HEK293 (cell line): Measurements from ENCODE around the gene IGDCC3.

Source experiments
- CTCF ChIA-PET: fragments of 350-600 bp; formaldehyde crosslinking; extraction: SDS; loops from one replicate; lab custom pipeline; 2021; ENCODE audit warnings: antibody characterized with exemption; lab: Yijun Ruan, JAX
- POLR2A ChIA-PET: fragments of 300-600 bp; formaldehyde crosslinking; extraction: SDS; loops from one replicate; lab custom pipeline; 2020; ENCODE audit warnings: antibody characterized with exemption, inconsistent platforms; lab: Yijun Ruan, JAX
- H3K27ac ChIP-seq: fragments of 200-500 bp; sonication (Bioruptor generic); 2 replicates; pipeline ENCODE4 v1.5.1; 2014; ENCODE audit warnings: low read depth, low read length, control low read depth, inconsistent platforms; ENCODE audit errors: extremely low read depth
- H3K36me3 ChIP-seq, 2 experiments: fragments of 200-500 bp in 1 of 2; sonication (Bioruptor generic) in 1 of 2; 1 replicate in 1 of 2; 2 replicates in 1 of 2; pipeline ENCODE4 v1.5.1; 2014 to 2017; ENCODE audit warnings: inconsistent platforms in 2 of 2, low read length in 2 of 2; ENCODE audit not compliant: control insufficient read depth in 2 of 2, insufficient read depth in 1 of 2
- H3K4me1 ChIP-seq: fragments of 200-500 bp; sonication (Bioruptor generic); 2 replicates; pipeline ENCODE4 v1.5.1; 2014; ENCODE audit warnings: mild to moderate bottlenecking, low read length, inconsistent platforms; ENCODE audit not compliant: control insufficient read depth, insufficient read depth
- H3K4me3 ChIP-seq: 2 replicates; pipeline ENCODE4 v1.5.1; 2011; ENCODE audit warnings: low read depth, mild to moderate bottlenecking, control low read depth, low read length, moderate library complexity
- H3K9me3 ChIP-seq: fragments of 200-500 bp; sonication (Bioruptor generic); 2 replicates; pipeline ENCODE4 v1.5.1; 2014; ENCODE audit warnings: low read depth, low read length, inconsistent platforms; ENCODE audit not compliant: control insufficient read depth, insufficient read depth
- BCL6B ChIP-seq: fragments of 450-650 bp; formaldehyde crosslinking; IDR thresholded peaks from 2 replicates; pipeline ENCODE4 v1.5.1; 2017; ENCODE audit warnings: missing biosample characterization, missing genetic modification characterization
- EGR2 ChIP-seq: fragments of 450-650 bp; formaldehyde crosslinking; IDR thresholded peaks from 2 replicates; pipeline ENCODE4 v1.5.1; 2016; ENCODE audit warnings: low read depth, missing biosample characterization, missing genetic modification characterization
- GLI4 ChIP-seq: fragments of 450-650 bp; formaldehyde crosslinking; IDR thresholded peaks from 2 replicates; pipeline ENCODE4 v1.5.1; 2016; ENCODE audit warnings: missing biosample characterization, missing genetic modification characterization
- GLIS1 ChIP-seq: fragments of 450-650 bp; formaldehyde crosslinking; IDR thresholded peaks from 2 replicates; pipeline ENCODE4 v1.5.1; 2016; ENCODE audit warnings: missing biosample characterization, missing genetic modification characterization
- HOXC10 ChIP-seq: sonication (generic); formaldehyde crosslinking; IDR thresholded peaks from 2 replicates; pipeline ENCODE4 v1.8.1; 2023; ENCODE audit warnings: mild to moderate bottlenecking, missing genetic modification reagents
- HOXD13 ChIP-seq: sonication (generic); formaldehyde crosslinking; IDR thresholded peaks from 2 replicates; pipeline ENCODE4 v1.8.0; 2022; ENCODE audit warnings: missing genetic modification reagents, borderline replicate concordance
- KLF17 ChIP-seq: fragments of 450-650 bp; formaldehyde crosslinking; IDR thresholded peaks from 2 replicates; pipeline ENCODE4 v1.5.1; 2016; ENCODE audit warnings: missing biosample characterization, missing genetic modification characterization
- SCRT2 ChIP-seq: fragments of 450-650 bp; formaldehyde crosslinking; IDR thresholded peaks from 2 replicates; pipeline ENCODE4 v1.5.1; 2016; ENCODE audit warnings: missing biosample characterization, missing genetic modification characterization
- SP2 ChIP-seq: fragments of 450-650 bp; formaldehyde crosslinking; IDR thresholded peaks from 2 replicates; pipeline ENCODE4 v1.5.1; 2016; ENCODE audit warnings: missing biosample characterization, missing genetic modification characterization
- ZBTB17 ChIP-seq: fragments of 450-650 bp; formaldehyde crosslinking; IDR thresholded peaks from 2 replicates; pipeline ENCODE4 v1.5.1; 2016; ENCODE audit warnings: missing biosample characterization, missing genetic modification characterization
- ZFHX2 ChIP-seq: fragments of 450-650 bp; formaldehyde crosslinking; conservative IDR thresholded peaks from 2 replicates; pipeline ENCODE4 v1.5.1; 2016; ENCODE audit warnings: missing biosample characterization, missing genetic modification characterization
- ZFP37 ChIP-seq: fragments of 450-650 bp; formaldehyde crosslinking; IDR thresholded peaks from 2 replicates; pipeline ENCODE4 v1.5.1; 2016; ENCODE audit warnings: missing biosample characterization, missing genetic modification characterization
- ZIC2 ChIP-seq: fragments of 450-650 bp; formaldehyde crosslinking; IDR thresholded peaks from 2 replicates; pipeline ENCODE4 v1.5.1; 2016; ENCODE audit warnings: missing biosample characterization, missing genetic modification characterization
- ZNF132 ChIP-seq: fragments of 450-650 bp; formaldehyde crosslinking; IDR thresholded peaks from 2 replicates; pipeline ENCODE4 v1.5.1; 2017; ENCODE audit warnings: missing biosample characterization, missing genetic modification characterization, borderline replicate concordance
- ZNF398 ChIP-seq: fragments of 450-650 bp; formaldehyde crosslinking; IDR thresholded peaks from 2 replicates; pipeline ENCODE4 v1.5.1; 2017; ENCODE audit warnings: missing biosample characterization, missing genetic modification characterization
- ZNF426 ChIP-seq: fragments of 450-650 bp; formaldehyde crosslinking; IDR thresholded peaks from 2 replicates; pipeline ENCODE4 v1.5.1; 2017; ENCODE audit warnings: missing biosample characterization, missing genetic modification characterization, mild to moderate bottlenecking, inconsistent platforms, moderate library complexity
- ZNF600 ChIP-seq: fragments of 450-650 bp; formaldehyde crosslinking; IDR thresholded peaks from 2 replicates; pipeline ENCODE4 v1.5.1; 2016; ENCODE audit warnings: missing biosample characterization, missing genetic modification characterization
- ZNF610 ChIP-seq: fragments of 450-650 bp; formaldehyde crosslinking; IDR thresholded peaks from 2 replicates; pipeline ENCODE4 v1.5.1; 2016; ENCODE audit warnings: missing biosample characterization, missing genetic modification characterization, borderline replicate concordance
- ZNF639 ChIP-seq: fragments of 450-650 bp; formaldehyde crosslinking; IDR thresholded peaks from 2 replicates; pipeline ENCODE4 v1.5.1; 2016; ENCODE audit warnings: missing biosample characterization, missing genetic modification characterization

The IGDCC3 gene

GRCh38 chr15:65336493-65337435, 41.0 kb downstream of the IGDCC3 start (continued):
- TF ChIP-seq ZFHX2 (tag by site-specific recombination), result peak; percentile 78
- no peak for TF ChIP-seq GLI4 (tag by site-specific recombination)

GRCh38 chr15:65335278-65336055, 42.3 kb downstream of the IGDCC3 start:
- CTCF ChIA-PET, result interaction anchor here (1.1 to 4.1 kb wide), 3 partner anchors 14 to 50 kb away, joined by 3 to 20 read pairs (median 4); no protein-coding TSS in a partner anchor

GRCh38 chr15:65334586-65335231, 43.1 kb downstream of the IGDCC3 start:
- Histone ChIP-seq H3K36me3 (no peaks in the 10 kb centered on the region), H3K27ac (no peak overlapping the region), H3K9me3 (no peaks in the 10 kb centered on the region), H3K4me3 (no peak overlapping the region), H3K4me1 (peaks cover 4% of the 10 kb centered on the region)
- ChIA-PET CTCF (interaction anchor here (0.6 to 1.6 kb wide), 5 partner anchors 14 to 51 kb away, joined by 3 to 5 read pairs (median 4); no protein-coding TSS in a partner anchor), POLR2A (interaction anchor here (0.6 kb wide), 1 partner anchor 9 kb away, joined by 5 read pairs; no protein-coding TSS in a partner anchor)
- 0 out of 2 replicates have a peak, but pooled peaks have one; percentile 19 for TF ChIP-seq ZNF398
- no peak for TF ChIP-seq ZFP37
- TF ChIP-seq ZIC2 (tag by site-specific recombination), result peak; percentile 86
- 0 out of 2 replicates have a peak, but pooled peaks have one; percentile 15 for TF ChIP-seq KLF17 (tag by site-specific recombination)
- peak; percentile 99 for TF ChIP-seq GLIS1 (tag by site-specific recombination)
- peak; percentile 40 for TF ChIP-seq SP2 (tag by site-specific recombination)
- TF ChIP-seq ZNF426 (tag by site-specific recombination), result no peak
- peak; percentile 71 for TF ChIP-seq ZNF600 (tag by site-specific recombination)
- TF ChIP-seq ZFHX2 (tag by site-specific recombination), result peak; percentile 34
- no peak for TF ChIP-seq ZNF610 (tag by site-specific recombination)
- peak; percentile 21; the same call in 1 of the 2 replicates for TF ChIP-seq EGR2

More at GRCh38 chr15:65335278-65336055, 42.3 kb downstream of the IGDCC3 start:
- no peak overlapping the region for H3K27ac ChIP-seq
- H3K36me3 ChIP-seq, result no peaks in the 10 kb centered on the region
- no peak for TF ChIP-seq HOXC10 (CRISPR knock-in tag)
- TF ChIP-seq SCRT2, result peak; percentile 60
- no peak for TF ChIP-seq HOXD13 (CRISPR knock-in tag)
- TF ChIP-seq ZNF132, result no peak
- TF ChIP-seq ZBTB17 (tag by site-specific recombination), result 0 out of 2 replicates have a peak, but pooled peaks have one; percentile 20
- no peak for TF ChIP-seq BCL6B (tag by site-specific recombination)
- no peak for TF ChIP-seq ZNF639 (tag by site-specific recombination)
- POLR2A ChIA-PET, result interaction anchor here (0.6 kb wide), 1 partner anchor 10 kb away, joined by 5 read pairs; no protein-coding TSS in a partner anchor
- H3K4me3 ChIP-seq, result no peak overlapping the region
- H3K4me1 ChIP-seq, result peaks cover 4% of the 10 kb centered on the region
- H3K9me3 ChIP-seq, result no peaks in the 10 kb centered on the region
